ENCODE measurements around the gene TRMT61A. TPM values are rescaled to one million over a fixed set of nuclear protein-coding genes. Genes with fewer than 3 reads are reported as not detected.

TRMT61A gene
- total and polyA plus RNA-seq, 2 of the 13 experiments (the other 11 are each of a cell fraction or from before 2014, with no cell fraction given), result 6.5 to 13.6 TPM

GRCh38 chr14:103533137-103533998 lies 4.4 kb downstream of the TRMT61A start:
- in situ Hi-C loops (cut with HindIII; ENCODE audit: extremely low pct_ligation_motif_present, low pct_unique_long_range_greater_than_20kb), result no loop called here
- H3K79me2 ChIP-seq (ENCODE audit: insufficient read depth, low read length), result peaks cover 23% of the 10 kb centered on the region
- DNase-seq (ENCODE audit: low spot score) (no peak), FAIRE-seq (no peak), ATAC-seq (no peak)
- H4K20me1 ChIP-seq (ENCODE audit: insufficient read depth, low read length), result no peaks in the 10 kb centered on the region
- no peak overlapping the region for H2AFZ ChIP-seq (ENCODE audit: low read length)
- no peak overlapping the region for H3K9ac ChIP-seq (ENCODE audit: insufficient read depth, low read depth, low read length)
- H3K4me3 ChIP-seq (replicated peaks in 1 of 3; ENCODE audit: insufficient read depth in 1 of 3, low read depth in 2 of 3, low read length in 3 of 3), result no peak overlapping the region
- ChIA-PET CTCF (ENCODE audit: low intra/inter-chr PET ratio, low total read pairs) (no interaction called here), POLR2A (no interaction called here)
- intact Hi-C loops (cut with micrococcal nuclease; ENCODE audit: unreplicated experiment), result no loop called here
- H3K27ac ChIP-seq (ENCODE audit: extremely low read length, insufficient read depth, low read length), result no peak overlapping the region
- H3K27me3 ChIP-seq (ENCODE audit: control insufficient read depth in 1 of 2, insufficient read depth in 2 of 2, low read length in 2 of 2), result no peaks in the 10 kb centered on the region; a peak in 1 of 5 replicates
- TF ChIP-seq TEAD3 (CRISPR knock-in tag; optimal IDR thresholded peaks at IDR 0.05; ENCODE audit: borderline replicate concordance) (no peak), RELA (CRISPR knock-in tag; IDR thresholded peaks at IDR 0.05) (no peak)
- WGBS (ENCODE audit: low lambda C conversion rate), result 89% methylated on average over 3 of the region's 23 CpGs
- no TSS peak for BruUV-seq (replicated peaks)
- peaks cover 38% of the 10 kb centered on the region for H3K4me1 ChIP-seq (ENCODE audit: insufficient read depth, low read length)
- no peaks in the 10 kb centered on the region for H3K9me3 ChIP-seq (ENCODE audit: low read length)
- no peak overlapping the region for H3K4me2 ChIP-seq (ENCODE audit: low read depth, low read length)
- H3K36me3 ChIP-seq (replicated peaks in 1 of 2; ENCODE audit: control insufficient read depth in 1 of 2, insufficient read depth in 2 of 2, low read length in 2 of 2), result peaks cover 3 to 4% of the 10 kb centered on the region in 2 experiments; a peak in 3 of 5 replicates

DNA sequence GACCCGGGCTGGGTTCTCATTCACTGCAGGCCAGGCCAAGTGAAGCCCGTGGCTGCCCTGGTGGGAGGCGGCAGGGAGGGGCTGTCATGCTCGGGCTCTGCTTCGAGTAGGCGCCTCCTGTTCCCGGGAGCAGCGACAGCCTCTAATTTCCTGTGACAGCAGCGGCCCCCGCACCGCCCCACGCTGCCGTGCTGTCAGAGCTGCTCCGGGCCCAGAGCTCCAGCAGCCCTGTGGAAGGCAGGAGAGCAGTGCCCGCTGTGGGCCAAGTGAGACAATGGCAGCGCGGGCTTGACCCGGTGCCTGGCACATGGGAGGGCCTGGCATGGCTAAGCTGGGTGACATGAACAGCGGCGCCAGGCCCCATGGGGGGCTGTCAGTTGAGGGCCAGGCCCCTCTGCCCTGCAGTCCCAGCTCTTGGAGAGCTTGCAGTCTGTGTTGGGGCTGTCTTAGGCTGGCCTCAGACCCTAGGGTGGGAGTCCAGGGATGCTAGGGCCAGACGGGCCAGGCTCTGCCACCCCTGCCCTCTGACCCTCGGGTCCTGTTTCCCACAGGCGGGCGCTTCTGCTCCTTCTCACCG lies 5.1 kb downstream of the TRMT61A start:
- BruUV-seq (replicated peaks), result no TSS peak
- TF ChIP-seq HNRNPL (IDR thresholded peaks at IDR 0.05; ENCODE audit: low read depth, low read length) (0 out of 2 replicates have a peak, but pooled peaks have one; percentile 28), SIN3A (IDR thresholded peaks at IDR 0.05; ENCODE audit: borderline replicate concordance, low read depth, low read length) (no peak)
- Histone ChIP-seq H3K36me3 (replicated peaks in 1 of 2; ENCODE audit: control insufficient read depth in 1 of 2, insufficient read depth in 2 of 2, low read length in 2 of 2) (peaks cover 3 to 4% of the 10 kb centered on the region in 2 experiments; a peak in 3 of 5 replicates), H3K4me1 (ENCODE audit: insufficient read depth, low read length) (peaks cover 38% of the 10 kb centered on the region), H4K20me1 (ENCODE audit: insufficient read depth, low read length) (no peaks in the 10 kb centered on the region), H2AFZ (ENCODE audit: low read length) (no peak overlapping the region), H3K4me2 (ENCODE audit: low read depth, low read length) (no peak overlapping the region), H3K9me3 (ENCODE audit: low read length) (no peaks in the 10 kb centered on the region), H3K27ac (ENCODE audit: extremely low read length, insufficient read depth, low read length) (no peak overlapping the region), H3K79me2 (ENCODE audit: insufficient read depth, low read length) (peaks cover 22% of the 10 kb centered on the region), H3K4me3 (replicated peaks in 1 of 3; ENCODE audit: insufficient read depth in 1 of 3, low read depth in 2 of 3, low read length in 3 of 3) (no peak overlapping the region), H3K9ac (ENCODE audit: insufficient read depth, low read depth, low read length) (no peak overlapping the region), H3K27me3 (ENCODE audit: control insufficient read depth in 1 of 2, insufficient read depth in 2 of 2, low read length in 2 of 2) (no peaks in the 10 kb centered on the region; a peak in 1 of 5 replicates)
- CTCF ChIA-PET (ENCODE audit: low intra/inter-chr PET ratio, low total read pairs), result no interaction called here
- in situ Hi-C loops (cut with HindIII; ENCODE audit: extremely low pct_ligation_motif_present, low pct_unique_long_range_greater_than_20kb), result no loop called here
- WGBS (ENCODE audit: low lambda C conversion rate), result 100% methylated on average over 7 of the region's 25 CpGs
- DNase-seq (ENCODE audit: low spot score), result no peak
- POLR2A ChIA-PET, result interaction anchor here (1.4 kb wide), 1 partner anchor 13 kb away, joined by 4 read pairs; no protein-coding TSS in a partner anchor
- intact Hi-C loops (cut with micrococcal nuclease; ENCODE audit: unreplicated experiment), result no loop called here
- no peak for FAIRE-seq
- ATAC-seq, result no peak
